ENCODE data around the gene RAB11FIP3.
"Not testable (repeated sequence)": the region's sequence is repeated elsewhere in the genome, so short reads cannot be mapped to it uniquely, and the experiment has no call there.

The RAB11FIP3 gene

GRCh38 chr16:467249-467871, 41.9 kb downstream of the RAB11FIP3 start:
- not testable (repeated sequence) for ATAC-seq

GRCh38 chr16:468068-468821, 42.8 kb downstream of the RAB11FIP3 start:
- ATAC-seq: no peak

- not testable (repeated sequence) for ATAC-seq
Measured at GRCh38 chr16:469459-469858, 44.0 kb downstream of the RAB11FIP3 start.

GRCh38 chr16:470418-470817, 45.0 kb downstream of the RAB11FIP3 start:
- ATAC-seq: no peak

GRCh38 chr16:471353-472198, 46.1 kb downstream of the RAB11FIP3 start:
- no peak for ATAC-seq

- no peak for ATAC-seq
Measured at GRCh38 chr16:472199-472504, 46.7 kb downstream of the RAB11FIP3 start.

- ATAC-seq: no peak
Measured at GRCh38 chr16:473046-474043, 47.9 kb downstream of the RAB11FIP3 start.

- ATAC-seq: no peak
Measured at GRCh38 chr16:474420-475122, 49.1 kb downstream of the RAB11FIP3 start.

- no peak for ATAC-seq
Measured at GRCh38 chr16:476039-476438, 50.6 kb downstream of the RAB11FIP3 start.

GRCh38 chr16:477301-478157, 52.1 kb downstream of the RAB11FIP3 start:
- no peak for ATAC-seq

- not testable (repeated sequence) for ATAC-seq
Measured at GRCh38 chr16:478287-478686, 52.8 kb downstream of the RAB11FIP3 start.

GRCh38 chr16:482468-483185, 57.2 kb downstream of the RAB11FIP3 start:
- no peak for ATAC-seq

GRCh38 chr16:483341-484075, 58.1 kb downstream of the RAB11FIP3 start:
- no peak for ATAC-seq

- no peak for ATAC-seq
Measured at GRCh38 chr16:489606-490005, 64.2 kb downstream of the RAB11FIP3 start.

- no peak for ATAC-seq
Measured at GRCh38 chr16:490768-491167, 65.3 kb downstream of the RAB11FIP3 start.

GRCh38 chr16:491220-491919, 65.9 kb downstream of the RAB11FIP3 start:
- ATAC-seq: no peak

- no peak for ATAC-seq
Measured at GRCh38 chr16:492211-492875, 66.9 kb downstream of the RAB11FIP3 start.

- ATAC-seq: not testable (repeated sequence)
Measured at GRCh38 chr16:494676-495075, 69.2 kb downstream of the RAB11FIP3 start.

Measured in activated CD4-positive, CD25-positive, alpha-beta regulatory T cell treated with anti-CD3 and anti-CD28 coated beads, Interleukin-2, amount 50 U/mL, for 24 hours (primary cell).